Measurements from ENCODE around the gene RNF212.
A peak's percentile ranks its signal among the peaks of the same experiment; 100 is the strongest.

The RNF212 gene

GRCh38 chr4:1072830-1073446 lies 40.4 kb downstream of the RNF212 start:
- TF ChIP-seq CTCF (IDR thresholded peaks at IDR 0.05; ENCODE audit: insufficient read depth, low read depth, low read length, missing control alignments) = peak; percentile 72
- DNase-seq (ENCODE audit: low read depth) = peak; percentile 63

GRCh38 chr4:1069394-1069793 lies 44.0 kb downstream of the RNF212 start:
- no peak overlapping the region for H3K4me3 ChIP-seq (ENCODE audit: low read depth, low read length)
- no peak for TF ChIP-seq CTCF (IDR thresholded peaks at IDR 0.05; ENCODE audit: insufficient read depth, low read depth, low read length, missing control alignments)
- no peak for DNase-seq (ENCODE audit: low read depth)

More at GRCh38 chr4:1072830-1073446, 40.4 kb downstream of the RNF212 start:
- H3K4me3 ChIP-seq (ENCODE audit: low read depth, low read length) = no peak overlapping the region

GRCh38 chr4:1065732-1066131 lies 47.6 kb downstream of the RNF212 start:
- no peak for DNase-seq (ENCODE audit: low read depth)
- TF ChIP-seq CTCF (IDR thresholded peaks at IDR 0.05; ENCODE audit: insufficient read depth, low read depth, low read length, missing control alignments) = no peak

GRCh38 chr4:1062419-1062818 lies 50.9 kb downstream of the RNF212 start:
- no peak overlapping the region for H3K4me3 ChIP-seq (ENCODE audit: low read depth, low read length)
- no peak for DNase-seq (ENCODE audit: low read depth)
- TF ChIP-seq CTCF (IDR thresholded peaks at IDR 0.05; ENCODE audit: insufficient read depth, low read depth, low read length, missing control alignments) = no peak

More at GRCh38 chr4:1065732-1066131, 47.6 kb downstream of the RNF212 start:
- no peak overlapping the region for H3K4me3 ChIP-seq (ENCODE audit: low read depth, low read length)

GRCh38 chr4:1061760-1062159 lies 51.6 kb downstream of the RNF212 start:
- no peak overlapping the region for H3K4me3 ChIP-seq (ENCODE audit: low read depth, low read length)
- no peak for TF ChIP-seq CTCF (IDR thresholded peaks at IDR 0.05; ENCODE audit: insufficient read depth, low read depth, low read length, missing control alignments)
- no peak for DNase-seq (ENCODE audit: low read depth)

- H3K4me3 ChIP-seq (ENCODE audit: low read depth, low read length) = no peak overlapping the region
- no peak for TF ChIP-seq CTCF (IDR thresholded peaks at IDR 0.05; ENCODE audit: insufficient read depth, low read depth, low read length, missing control alignments)
- no peak for DNase-seq (ENCODE audit: low read depth)
These were observed 52.2 kb downstream of the RNF212 start for GRCh38 chr4:1061056-1061700.
